ENCODE measurements around the gene DYNC1H1.
"Not testable (repeated sequence)": the region's sequence is repeated elsewhere in the genome, so short reads cannot be mapped to it uniquely, and the experiment has no call there.

DYNC1H1 gene

DNA sequence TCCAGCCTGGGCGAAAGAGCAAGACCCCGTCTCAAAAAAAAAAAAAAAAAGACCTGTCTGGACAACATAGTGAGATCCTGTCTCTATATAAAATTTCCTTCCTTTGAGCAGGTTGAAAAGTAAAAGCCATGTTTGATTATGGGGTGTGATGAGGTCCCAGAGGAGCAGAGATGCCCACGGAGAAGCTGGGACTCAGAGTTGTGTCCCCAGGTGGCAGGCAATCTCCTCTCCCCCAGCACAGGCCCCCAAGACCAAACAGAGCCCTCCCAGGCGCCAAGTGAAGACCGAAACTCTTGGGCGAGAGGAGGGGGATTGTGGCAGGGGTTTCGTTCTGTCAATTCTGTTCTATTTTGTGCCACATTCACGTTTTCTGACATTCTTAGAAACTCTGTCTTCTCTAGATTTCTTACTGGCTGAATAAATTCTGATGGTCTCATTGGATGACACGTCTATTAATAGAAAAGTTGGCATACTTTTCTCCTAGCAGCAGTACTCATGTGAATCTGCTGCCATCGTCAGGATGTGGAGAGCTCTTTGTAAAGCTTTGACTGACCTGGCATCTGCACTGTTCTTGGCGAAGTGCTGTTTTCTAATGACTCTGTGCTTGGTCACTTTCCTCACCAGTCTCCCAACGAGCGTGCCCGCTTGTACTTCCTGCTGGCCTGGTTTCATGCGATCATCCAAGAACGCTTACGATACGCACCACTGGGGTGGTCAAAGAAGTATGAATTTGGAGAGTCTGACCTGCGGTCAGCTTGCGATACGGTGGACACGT lies 79.1 kb downstream of the DYNC1H1 start:
- no peak for DNase-seq

DNA sequence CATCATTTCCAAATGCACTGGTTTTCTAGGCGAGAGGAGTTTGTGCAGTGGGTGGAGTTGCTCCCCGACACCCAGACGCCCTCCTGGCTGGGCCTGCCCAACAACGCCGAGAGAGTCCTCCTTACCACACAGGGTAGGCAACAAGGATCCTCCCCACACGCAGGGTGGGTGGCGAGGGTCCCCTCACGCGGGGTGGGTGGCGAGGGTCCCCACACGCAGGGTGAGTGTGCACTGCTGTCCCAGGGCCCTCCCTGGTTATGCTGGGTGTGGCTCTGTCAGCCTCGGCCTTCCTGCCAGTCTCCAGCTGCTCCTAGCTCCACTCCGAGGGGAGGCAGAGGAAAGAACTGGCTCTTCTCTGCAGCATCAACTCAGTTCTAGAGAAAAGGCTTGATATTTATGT lies 80.2 kb downstream of the DYNC1H1 start:
- DNase-seq: no peak

DNA sequence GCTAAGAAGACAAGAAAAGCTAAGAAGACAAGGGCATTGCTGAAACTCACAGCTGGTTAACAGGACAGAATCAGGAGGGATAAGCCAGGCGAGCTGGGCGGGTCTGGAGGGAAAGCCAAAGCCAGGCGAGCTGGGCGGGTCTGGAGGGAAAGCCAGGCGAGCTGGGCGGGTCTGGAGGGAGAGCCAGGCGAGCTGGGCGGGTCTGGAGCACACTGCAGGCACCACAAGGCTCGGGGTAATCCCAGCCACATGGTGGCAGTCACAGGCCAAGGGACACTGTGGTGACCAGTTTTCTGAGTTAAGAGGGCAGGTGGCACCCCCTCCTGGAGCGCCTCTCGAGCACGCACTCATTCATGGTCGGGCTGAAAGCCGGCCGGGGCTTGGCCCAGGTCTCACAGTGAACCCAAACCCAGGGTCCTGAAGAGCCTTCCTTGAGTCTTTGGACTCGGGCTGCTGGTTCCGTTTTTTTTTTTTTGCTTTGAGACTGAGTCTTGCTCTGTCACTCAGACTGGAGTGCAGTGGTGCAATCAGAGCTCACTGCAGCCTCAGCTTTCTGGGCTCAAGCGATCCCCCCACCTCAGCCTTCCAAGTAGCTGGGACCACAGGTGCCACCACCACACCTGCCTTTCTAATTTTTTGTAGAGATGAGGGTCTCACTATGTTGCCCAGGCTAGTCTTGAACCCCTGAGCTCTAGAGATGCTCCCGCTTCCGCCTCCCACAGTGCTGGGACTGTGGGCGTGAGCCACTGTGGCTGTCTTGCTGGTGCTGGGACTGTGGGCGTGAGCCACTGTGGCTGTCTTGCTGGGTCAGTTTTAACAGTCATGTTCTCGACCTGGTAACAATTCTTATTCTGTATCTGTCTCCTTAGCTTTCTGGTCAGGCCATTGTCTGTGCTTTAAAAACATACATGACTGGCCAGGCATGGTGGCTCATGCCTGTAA lies 82.2 kb downstream of the DYNC1H1 start:
- peak; percentile 15 for DNase-seq

- DNase-seq: no peak
Measured at GRCh38 chr14:102047808-102048540, 83.6 kb downstream of the DYNC1H1 start.

DNA sequence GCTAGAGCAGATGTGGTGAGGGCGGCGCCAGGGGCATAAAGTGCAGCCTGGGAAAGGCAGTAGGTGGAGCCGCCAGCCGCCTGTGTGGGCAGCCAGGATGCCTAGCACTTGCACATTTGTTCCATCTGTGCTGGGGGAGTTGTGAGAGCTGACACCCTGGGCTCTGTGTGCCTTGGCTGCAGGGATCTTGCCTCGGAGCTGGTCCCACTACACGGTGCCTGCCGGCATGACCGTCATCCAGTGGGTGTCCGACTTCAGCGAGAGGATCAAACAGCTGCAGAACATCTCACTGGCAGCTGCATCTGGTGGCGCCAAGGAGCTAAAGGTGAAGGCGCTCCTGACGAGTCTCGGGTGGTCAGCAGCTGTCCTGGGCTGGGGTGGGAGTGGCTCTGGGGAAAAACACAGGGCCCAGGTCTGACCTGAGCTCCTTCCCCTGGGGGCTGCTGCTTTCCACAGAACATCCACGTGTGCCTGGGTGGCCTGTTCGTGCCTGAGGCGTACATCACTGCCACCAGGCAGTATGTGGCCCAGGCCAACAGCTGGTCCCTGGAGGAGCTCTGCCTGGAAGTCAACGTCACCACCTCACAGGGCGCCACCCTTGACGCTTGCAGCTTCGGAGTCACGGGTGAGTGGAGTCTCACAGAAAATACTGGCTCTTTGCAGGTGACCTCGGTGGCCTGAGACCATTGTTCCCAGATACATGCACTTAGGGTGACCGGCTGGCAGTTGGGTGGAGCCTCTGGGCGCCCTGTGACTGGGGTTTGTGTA lies 85.1 kb downstream of the DYNC1H1 start:
- no peak for DNase-seq

- no peak for DNase-seq
Measured at GRCh38 chr14:102050026-102050405, 85.6 kb downstream of the DYNC1H1 start.

GRCh38 chr14:102050625-102051024 lies 86.3 kb downstream of the DYNC1H1 start:
- no peak for DNase-seq

DNA sequence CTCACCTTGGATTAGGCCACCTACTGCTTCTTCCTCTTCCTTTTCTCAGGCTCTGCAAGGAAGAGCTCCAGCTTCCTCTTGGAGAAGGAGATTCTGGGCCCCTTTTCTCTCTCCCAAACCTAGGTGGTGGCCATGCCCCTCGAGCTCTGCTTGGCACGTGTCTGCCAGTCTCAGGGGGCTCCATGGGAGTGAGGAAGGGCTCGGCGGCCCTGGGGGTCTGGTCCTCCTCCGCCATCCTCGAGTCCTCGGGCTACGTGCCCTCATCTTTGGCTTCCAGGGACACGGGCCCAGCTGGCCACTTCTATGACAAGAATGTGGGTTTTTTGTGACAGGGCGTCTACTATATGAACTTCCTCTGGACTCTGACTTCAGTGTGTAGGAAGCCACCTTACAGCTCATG lies 88.1 kb downstream of the DYNC1H1 start:
- DNase-seq: no peak

- DNase-seq: no peak
Measured at GRCh38 chr14:102055181-102055901, 91.0 kb downstream of the DYNC1H1 start.

GRCh38 chr14:102056694-102057442 lies 92.5 kb downstream of the DYNC1H1 start:
- DNase-seq: no peak

- DNase-seq: no peak
Measured at GRCh38 chr14:102057480-102058114, 93.2 kb downstream of the DYNC1H1 start.

DNA sequence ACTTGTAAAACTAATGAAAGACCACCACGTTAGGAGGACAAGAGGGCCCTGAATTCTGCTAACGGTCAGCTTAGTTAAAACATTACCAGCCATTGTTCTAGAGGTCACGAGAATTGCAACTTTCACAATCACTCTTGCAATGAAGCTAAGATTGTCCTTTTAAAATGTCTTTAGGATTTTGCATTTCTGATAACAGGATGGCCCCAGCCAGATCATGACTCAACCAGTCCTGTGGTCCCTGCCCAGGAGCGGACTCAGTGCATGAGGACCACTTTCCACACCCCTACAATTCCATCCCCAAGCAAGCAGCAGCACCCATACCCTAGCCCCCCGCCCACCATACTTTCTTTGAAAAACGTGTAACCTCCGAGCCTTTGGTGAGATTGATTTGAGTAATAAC lies 93.8 kb downstream of the DYNC1H1 start:
- DNase-seq: no peak

DNA sequence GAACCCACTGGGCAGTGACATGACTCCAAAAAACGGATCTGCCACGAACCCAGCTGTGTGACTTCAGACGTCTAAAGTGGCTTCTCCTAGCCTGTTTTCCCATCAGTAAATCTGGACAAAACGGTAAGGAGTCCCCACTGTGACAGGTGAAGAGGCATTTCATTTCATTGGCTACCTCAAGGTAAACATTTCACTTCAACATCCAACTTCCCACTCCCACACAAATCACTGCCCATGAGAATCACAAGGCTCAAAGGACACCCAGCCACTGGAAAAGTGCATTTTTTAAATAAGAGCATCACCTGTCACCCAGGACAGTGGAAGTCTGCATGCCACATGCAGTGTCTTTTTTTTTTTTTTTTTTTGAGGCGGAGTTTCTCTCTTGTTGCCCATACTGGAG lies 94.6 kb downstream of the DYNC1H1 start:
- DNase-seq: no peak

- DNase-seq: peak; percentile 86
Measured at GRCh38 chr14:102063109-102063807, 98.9 kb downstream of the DYNC1H1 start.

GRCh38 chr14:102063808-102064429 lies 99.5 kb downstream of the DYNC1H1 start:
- DNase-seq: no peak

DNA sequence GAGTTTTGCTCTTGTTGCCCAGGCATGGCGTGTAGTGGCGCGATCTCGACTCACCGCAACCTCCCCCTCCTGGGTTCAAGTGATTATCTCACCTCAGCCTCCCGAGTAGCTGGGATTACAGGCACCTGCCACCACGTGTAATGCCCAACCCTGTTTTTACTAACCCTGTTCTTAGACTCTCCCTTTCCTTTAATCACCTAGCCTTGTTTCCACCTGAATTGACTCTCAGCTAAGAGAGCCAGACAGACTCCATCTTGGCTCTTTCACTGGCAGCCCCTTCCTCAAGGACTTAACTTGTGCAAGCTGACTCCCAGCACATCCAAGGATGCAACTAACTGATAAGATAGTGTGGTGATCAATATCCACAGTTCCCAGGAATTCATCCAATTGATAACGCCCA lies 100.2 kb downstream of the DYNC1H1 start:
- DNase-seq: not testable (repeated sequence)

GRCh38 chr14:102066041-102066451 lies 101.7 kb downstream of the DYNC1H1 start:
- DNase-seq: no peak

DNA sequence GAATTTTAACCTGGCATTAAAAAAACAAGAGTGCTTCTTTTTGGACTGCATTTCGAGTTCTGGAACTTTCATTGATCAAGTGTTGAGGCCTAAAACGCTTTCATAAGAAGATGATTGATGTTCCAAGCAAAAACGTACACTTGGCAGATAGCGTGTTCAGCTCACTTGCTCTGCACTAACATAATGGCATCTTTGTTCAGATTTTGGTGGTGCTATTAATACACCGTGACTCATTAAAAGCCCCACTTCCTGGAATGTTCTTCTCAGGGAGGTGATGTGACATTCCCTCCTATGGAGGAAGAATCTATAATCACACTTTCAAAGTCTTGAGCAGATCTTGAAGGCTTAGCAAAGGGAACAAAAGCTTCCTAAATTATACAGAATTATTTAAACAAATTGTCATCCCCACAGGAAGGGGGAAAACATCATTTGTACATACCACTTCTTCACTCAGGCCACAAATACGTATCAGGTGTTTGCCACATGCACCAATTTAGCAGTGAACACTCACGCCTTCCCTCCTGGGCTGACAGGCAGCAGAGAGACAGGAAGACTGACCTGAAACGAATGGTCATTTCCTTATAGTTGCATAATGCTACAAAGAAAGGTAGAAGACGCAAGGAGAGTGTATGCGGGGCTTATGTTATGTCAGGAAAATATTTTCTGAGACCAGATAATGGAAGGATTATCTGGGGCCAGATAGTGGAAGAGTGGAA lies 107.1 kb downstream of the DYNC1H1 start:
- no peak for DNase-seq
